Measurements from ENCODE around the gene CNTNAP5.

The CNTNAP5 gene

DNA sequence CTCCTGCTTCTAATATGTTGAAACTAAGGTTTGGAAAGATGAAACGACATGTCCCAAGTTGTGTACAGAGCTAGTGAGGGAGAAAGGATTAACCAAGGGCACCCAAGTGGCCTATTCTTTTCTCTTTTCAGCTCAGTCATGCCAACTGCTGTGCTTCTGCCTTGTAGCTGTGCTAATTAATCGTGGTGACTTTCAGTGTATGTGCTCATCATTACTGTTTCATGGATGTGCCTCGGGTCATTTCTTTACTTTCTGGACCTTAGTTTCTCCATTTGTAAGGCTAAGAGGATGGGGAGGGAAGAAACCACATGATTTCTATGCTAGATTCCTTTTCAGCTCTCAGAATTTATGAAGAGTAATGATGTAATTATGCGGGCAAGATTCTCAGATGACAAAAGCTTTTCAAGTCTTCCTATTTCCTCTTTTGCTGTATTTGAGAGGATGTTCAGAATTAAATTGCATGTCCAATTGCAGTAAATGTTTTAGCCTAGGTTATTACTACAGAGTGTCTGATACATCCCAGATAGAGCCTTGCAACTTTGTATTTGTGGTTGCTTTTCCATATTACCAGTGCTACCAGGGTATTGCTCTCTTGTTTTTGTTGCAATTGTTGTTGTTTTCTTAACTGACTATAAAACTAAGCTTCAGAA is 621.2 kb downstream of the CNTNAP5 start:
- DNase-seq: no peak

GRCh38 chr2:124647245-124647644 is 622.2 kb downstream of the CNTNAP5 start:
- no peak for DNase-seq

DNA sequence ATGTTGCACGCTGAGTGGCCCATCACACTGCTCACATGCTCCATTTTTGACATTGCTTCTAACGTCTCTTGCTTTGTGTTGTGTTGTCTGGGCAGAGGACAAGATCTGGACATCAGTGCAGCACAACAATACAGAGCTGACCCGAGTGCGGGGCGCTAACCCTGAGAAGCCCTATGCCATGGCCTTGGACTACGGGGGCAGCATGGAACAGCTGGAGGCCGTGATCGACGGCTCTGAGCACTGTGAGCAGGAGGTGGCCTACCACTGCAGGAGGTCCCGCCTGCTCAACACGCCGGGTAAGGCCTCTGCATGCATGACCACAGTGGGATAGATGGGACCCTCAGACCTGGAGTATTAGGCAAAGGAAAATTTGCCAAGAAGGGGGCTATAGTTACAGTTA is 622.6 kb downstream of the CNTNAP5 start:
- no peak for DNase-seq

DNA sequence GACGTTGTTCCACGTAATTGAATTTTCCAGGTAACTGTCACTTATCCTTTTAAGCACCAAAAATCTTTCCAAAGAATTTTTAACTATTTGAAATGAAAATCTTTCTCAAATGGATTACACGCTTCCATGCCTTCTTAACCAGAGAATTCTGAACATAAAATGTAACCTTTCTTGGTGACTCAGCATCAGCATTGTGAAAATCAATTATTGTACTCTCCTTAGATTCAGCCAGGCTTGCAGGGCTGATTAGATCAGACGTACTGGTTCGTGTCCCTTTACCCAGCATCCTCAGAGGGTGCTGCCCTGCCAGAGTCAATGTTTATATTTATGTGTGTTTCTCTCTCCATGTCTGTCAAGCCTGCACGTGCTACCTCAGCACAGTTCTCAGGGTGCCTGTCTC is 623.9 kb downstream of the CNTNAP5 start:
- DNase-seq: no peak

GRCh38 chr2:124652099-124652498 is 627.0 kb downstream of the CNTNAP5 start:
- no peak for DNase-seq

DNA sequence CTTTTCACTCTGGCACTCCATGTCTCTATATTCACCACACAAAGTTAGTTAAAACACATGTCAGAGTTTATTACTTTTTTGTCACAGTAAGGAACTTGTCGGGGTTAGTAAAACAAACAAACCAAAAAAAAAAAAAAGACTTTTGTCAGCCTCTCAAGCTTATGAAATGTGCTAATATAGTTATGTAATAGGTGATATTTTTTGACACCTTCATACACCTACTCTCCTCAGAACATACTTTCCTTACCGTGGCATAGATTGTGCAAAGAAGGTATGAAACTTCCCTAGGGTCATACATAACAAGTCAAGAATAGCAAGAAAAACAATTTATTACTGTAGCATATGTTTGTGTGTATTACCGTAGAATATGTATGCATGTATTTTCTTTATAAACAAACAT is 633.3 kb downstream of the CNTNAP5 start:
- no peak for DNase-seq

DNA sequence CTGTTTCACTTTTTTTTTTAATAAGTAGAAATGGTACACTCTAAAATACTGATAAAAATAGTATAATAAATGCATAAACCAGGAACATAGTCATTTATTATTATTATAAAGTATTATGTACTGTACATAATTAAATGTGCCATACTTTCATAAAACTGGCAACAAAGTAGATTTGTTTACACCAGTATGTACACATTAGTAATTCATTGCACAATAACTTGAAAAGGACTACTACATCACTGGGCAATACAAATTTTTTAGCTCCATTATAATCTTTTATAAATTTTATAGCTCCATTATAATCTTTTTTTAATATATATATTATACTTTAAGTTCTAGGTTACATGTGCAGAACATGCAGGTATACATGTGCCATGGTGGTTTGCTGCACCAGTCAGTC is 636.5 kb downstream of the CNTNAP5 start:
- DNase-seq: no peak

DNA sequence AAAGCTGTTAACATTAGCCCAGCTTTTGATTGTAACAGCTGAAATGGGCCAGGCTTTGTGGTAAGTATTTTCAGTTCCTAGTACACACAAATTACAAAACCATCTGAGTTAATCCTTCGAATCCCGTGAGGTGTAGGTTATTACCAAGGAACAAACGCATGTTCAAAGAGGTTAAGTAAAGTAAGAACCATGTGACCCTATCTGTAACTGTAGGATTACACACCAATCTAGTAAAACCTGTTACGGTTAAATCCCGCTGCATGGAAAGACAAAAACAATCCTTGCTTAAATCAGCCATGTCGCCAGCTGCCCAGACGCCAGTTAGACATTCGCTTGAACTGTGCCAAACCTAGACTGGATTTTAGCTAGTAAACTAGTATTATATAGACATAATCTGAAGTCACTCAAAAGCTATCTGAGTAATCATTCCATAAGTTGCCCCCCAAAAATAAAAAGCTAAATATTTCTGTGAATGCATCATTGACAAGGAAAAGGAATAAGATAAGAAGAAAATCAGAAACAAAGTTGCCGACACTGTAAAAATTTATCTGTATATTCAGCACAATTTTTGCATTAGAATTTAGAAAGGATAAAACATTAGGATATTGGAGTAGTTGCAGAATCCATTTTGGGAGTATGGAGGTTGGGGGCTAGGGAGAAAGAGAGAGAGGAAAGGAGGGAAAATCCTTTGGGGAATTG is 638.0 kb downstream of the CNTNAP5 start:
- DNase-seq: no peak

GRCh38 chr2:124663645-124663997 is 638.5 kb downstream of the CNTNAP5 start:
- no peak for DNase-seq

GRCh38 chr2:124664363-124664762 is 639.3 kb downstream of the CNTNAP5 start:
- DNase-seq: no peak

DNA sequence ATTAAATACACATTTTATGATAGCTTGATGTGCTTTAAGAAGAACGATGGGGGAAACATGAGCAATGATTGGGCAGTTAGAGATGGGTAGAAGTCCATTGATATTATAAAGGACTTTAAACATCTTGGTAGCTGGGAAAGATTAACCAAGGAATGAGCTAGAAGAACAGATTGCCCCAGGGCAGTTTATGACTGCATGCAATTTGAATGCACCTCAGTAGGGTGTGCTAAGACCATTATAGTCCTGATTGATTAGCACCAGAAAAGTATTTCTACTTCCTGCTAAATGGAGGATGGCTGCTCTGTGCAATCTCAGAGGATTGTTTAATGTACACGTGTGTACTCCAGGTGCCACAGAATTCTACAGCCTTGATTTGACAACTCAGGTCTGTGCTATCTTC is 641.9 kb downstream of the CNTNAP5 start:
- DNase-seq: no peak

GRCh38 chr2:124668161-124668560 is 643.1 kb downstream of the CNTNAP5 start:
- no peak for DNase-seq

DNA sequence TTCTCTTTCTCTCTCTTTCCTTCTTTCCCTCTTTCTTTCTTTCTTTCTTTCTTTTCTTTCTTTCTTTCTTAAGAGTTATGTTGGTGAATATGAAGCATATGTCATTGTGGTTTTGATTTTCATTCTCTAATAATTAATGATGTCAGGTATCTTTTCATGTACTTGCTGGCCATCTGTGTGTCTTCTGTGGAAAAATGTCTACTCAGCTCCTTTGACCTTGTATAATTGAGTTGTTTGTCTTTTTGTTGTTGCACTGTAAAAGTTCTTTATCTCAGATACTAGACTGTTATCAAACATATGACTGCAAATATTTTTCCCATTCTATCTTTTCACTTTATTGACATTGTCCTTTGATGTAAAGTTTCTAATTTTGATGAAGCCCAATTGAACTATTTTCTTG is 645.1 kb downstream of the CNTNAP5 start:
- no peak for DNase-seq

GRCh38 chr2:124678043-124678442 is 653.0 kb downstream of the CNTNAP5 start:
- no peak for DNase-seq

- DNase-seq: no peak
Observed at GRCh38 chr2:124683536-124684428, 658.7 kb downstream of the CNTNAP5 start.

DNA sequence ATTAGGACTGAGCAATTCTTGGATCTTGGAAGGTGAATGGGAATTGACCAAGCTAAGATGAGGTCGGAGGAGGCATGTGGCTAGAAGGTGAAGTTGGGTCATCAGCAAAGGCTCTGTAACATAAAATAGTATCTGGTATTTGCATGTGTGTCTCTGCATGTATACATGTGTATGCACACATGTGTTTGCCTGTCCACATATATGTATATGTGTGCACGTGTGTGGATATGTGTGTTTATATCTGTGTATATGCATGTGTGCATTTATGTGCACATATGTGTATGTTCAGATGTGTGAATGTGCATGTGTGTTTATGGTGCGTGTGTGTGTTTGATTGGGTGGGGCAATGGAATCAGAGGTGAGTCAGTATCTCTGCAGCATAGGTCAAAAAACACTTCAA is 664.3 kb downstream of the CNTNAP5 start:
- no peak for DNase-seq

GRCh38 chr2:124692216-124692615 is 667.1 kb downstream of the CNTNAP5 start:
- no peak for DNase-seq

DNA sequence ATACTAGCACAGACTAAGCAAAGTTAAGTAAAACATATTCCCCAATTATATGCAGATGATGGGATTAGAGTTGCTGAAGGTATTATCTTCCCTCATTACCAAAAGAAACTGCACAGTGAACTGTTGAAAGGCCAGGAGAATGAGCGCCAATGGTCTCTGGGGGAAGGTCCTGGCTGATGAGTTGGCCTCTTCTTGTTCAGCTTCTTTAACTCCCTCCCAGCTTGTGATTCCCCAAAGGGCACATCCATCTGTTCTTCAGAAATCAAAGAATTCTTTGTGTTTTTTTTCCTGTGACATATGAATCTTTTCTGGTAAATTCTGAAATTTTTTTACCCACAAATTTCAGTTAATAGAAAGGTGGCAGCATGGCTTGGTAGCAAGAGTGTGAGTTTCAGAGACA is 667.6 kb downstream of the CNTNAP5 start:
- DNase-seq: no peak

DNA sequence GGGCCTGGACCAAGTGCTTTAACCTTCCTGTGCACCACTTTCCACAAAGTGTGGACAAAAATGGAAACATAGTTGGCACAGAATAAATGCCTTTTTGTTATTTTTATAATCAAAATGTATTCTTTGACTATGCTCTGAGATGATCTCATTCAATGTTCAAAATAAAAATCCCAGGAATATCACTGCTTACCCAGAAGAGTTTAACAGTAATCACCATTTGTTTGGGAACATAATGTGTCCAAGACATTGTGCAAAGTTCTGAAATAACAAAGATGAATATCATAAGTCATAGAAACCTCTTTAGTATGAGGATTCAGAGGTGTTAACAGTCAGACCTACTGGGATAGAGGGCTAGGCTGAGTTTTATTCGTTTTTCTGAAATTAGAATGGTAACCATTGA is 668.1 kb downstream of the CNTNAP5 start:
- no peak for DNase-seq

GRCh38 chr2:124698979-124699565 is 674.0 kb downstream of the CNTNAP5 start:
- DNase-seq: no peak

- DNase-seq: no peak
Observed at GRCh38 chr2:124702777-124703176, 677.7 kb downstream of the CNTNAP5 start.

DNA sequence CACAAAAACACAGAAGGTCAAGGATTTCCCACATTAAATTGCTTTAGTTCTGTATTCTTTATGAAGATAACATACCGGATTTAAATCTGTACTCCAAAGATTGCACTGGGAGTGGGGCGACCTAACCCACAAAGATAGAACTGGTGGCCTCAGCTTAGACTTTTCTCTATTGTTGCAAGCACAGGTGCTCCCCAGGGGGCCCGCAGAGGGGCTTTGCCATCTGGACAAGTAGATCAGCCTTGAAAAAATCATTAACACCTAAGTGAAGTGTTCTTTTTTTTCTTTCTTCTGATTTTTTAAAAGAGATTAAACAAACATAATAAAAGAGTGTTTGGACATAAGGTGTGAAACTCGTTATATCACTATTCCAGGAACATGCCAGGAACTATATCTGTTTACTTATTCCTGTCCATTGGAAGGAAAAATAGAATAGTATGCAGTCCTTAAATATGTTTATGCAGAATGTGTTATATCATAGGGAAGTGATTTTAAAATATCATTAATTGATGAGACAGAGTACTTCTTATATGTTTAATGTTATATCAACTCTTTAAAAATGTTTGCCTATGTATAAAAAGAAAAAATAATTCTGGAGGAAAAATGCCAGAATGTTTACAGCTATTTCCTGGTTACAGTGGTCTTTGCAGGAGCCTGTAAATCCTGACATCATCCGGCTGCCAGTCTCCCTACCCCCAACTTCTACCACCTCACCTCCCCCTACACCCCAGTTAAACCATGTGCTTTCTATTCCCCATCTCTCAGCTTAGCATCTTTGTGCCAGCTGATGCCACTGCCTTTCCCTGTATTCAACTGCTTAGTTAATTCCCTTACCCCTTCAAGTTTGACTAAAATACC is 679.2 kb downstream of the CNTNAP5 start:
- no peak for DNase-seq

- DNase-seq: no peak
Observed at GRCh38 chr2:124708661-124709060, 683.6 kb downstream of the CNTNAP5 start.

All from stimulated activated CD8-positive, alpha-beta memory T cell treated with anti-CD3 and anti-CD28 coated beads, Interleukin-4, amount 100 ng/mL, for 48 hours (primary cell).